CD4-positive, alpha-beta memory T cell (primary cell): ENCODE data around the gene CARD11. TPM values are rescaled to one million over a fixed set of nuclear protein-coding genes. Genes with fewer than 3 reads are reported as not detected.

Experiments used
- CTCF ChIA-PET: fragments of 350-600 bp; sonication (Branson Sonifier 250); formaldehyde crosslinking; loops from one replicate; lab custom pipeline; 2021; ENCODE audit warnings: inconsistent platforms; ENCODE audit not compliant: partially characterized antibody; lab: Charles Lee
- POLR2A ChIA-PET: fragments of 350-600 bp; sonication (Branson Sonifier 250); formaldehyde crosslinking; loops from one replicate; lab custom pipeline; 2021; ENCODE audit not compliant: partially characterized antibody; lab: Charles Lee
- DNase-seq, 5 donors: peaks; one replicate each; pipeline versions ENCODE4 v3.0.0 to v3.0.0-alpha.2; 2020 to 2022; ENCODE audit warnings: mixed read lengths in 1 of 5
- H3K27ac ChIP-seq: one replicate; pipeline ENCODE4 v1.7.0; 2013; ENCODE audit warnings: low read depth, low read length
- H3K27me3 ChIP-seq: 2 replicates; pipeline ENCODE4 v1.7.0; 2013; ENCODE audit warnings: mild to moderate bottlenecking, low read length, moderate library complexity; ENCODE audit not compliant: insufficient read depth
- H3K36me3 ChIP-seq: 2 replicates; pipeline ENCODE4 v1.7.0; 2013; ENCODE audit warnings: mild to moderate bottlenecking, low read length, moderate library complexity; ENCODE audit not compliant: insufficient read depth
- H3K4me1 ChIP-seq: 2 replicates; pipeline ENCODE4 v1.7.0; 2013; ENCODE audit warnings: mild to moderate bottlenecking, low read length, moderate library complexity; ENCODE audit not compliant: insufficient read depth
- H3K4me3 ChIP-seq, 2 donors: one replicate each; pipeline ENCODE4 v1.7.0; 2013; ENCODE audit warnings: low read length in 2 of 2, mild to moderate bottlenecking in 1 of 2
- H3K9me3 ChIP-seq, 2 donors: one replicate each; pipeline ENCODE4 v1.7.0; 2013; ENCODE audit warnings: low read length in 2 of 2, control low read depth in 1 of 2; ENCODE audit not compliant: control insufficient read depth in 1 of 2
- H3K27ac Mint-ChIP-seq, 7 donors: one replicate each; pipeline ENCODE4 v1.8.0; 2020 to 2021; ENCODE audit warnings: mixed read lengths in 7 of 7, mild to moderate bottlenecking in 6 of 7, inconsistent platforms in 3 of 7, moderate library complexity in 3 of 7
- H3K27me3 Mint-ChIP-seq, 2 donors: one replicate each; pipeline ENCODE4 v1.8.0; 2020 to 2021; ENCODE audit warnings: mixed read lengths in 2 of 2
- H3K36me3 Mint-ChIP-seq, 2 donors: one replicate each; pipeline ENCODE4 v1.8.0; 2020 to 2021; ENCODE audit warnings: mixed read lengths in 2 of 2, inconsistent platforms in 1 of 2, mild to moderate bottlenecking in 1 of 2
- H3K4me1 Mint-ChIP-seq, 4 donors: one replicate each; pipeline ENCODE4 v1.8.0; 2020 to 2021; ENCODE audit warnings: mixed read lengths in 4 of 4, mild to moderate bottlenecking in 1 of 4
- H3K4me3 Mint-ChIP-seq, 8 donors: one replicate each; pipeline ENCODE4 v1.8.0; 2020 to 2021; ENCODE audit warnings: mixed read lengths in 8 of 8, mild to moderate bottlenecking in 7 of 8, moderate library complexity in 6 of 8, inconsistent platforms in 3 of 8
- H3K9me3 Mint-ChIP-seq, 8 donors: one replicate each; pipeline ENCODE4 v1.8.0; 2020 to 2021; ENCODE audit warnings: mixed read lengths in 8 of 8, mild to moderate bottlenecking in 5 of 8, inconsistent platforms in 3 of 8, moderate library complexity in 1 of 8
- intact Hi-C: fragments of 100-400 bp; cut with micrococcal nuclease; formaldehyde crosslinking; loops from one replicate; pipeline ENCODE4 v1.15.1; 2023
- polyA plus RNA-seq, 2 donors: library from polyadenylated mRNA; unstranded; fragments of 300-500 nt; fragmentation: Illumina TruSeq; gene quantifications; one replicate each; pipeline ENCODE4 v1.2.3, GENCODE V29; 2021
- total RNA-seq, 2 experiments: library from RNA; stranded (reverse); gene quantifications; one replicate each; pipeline ENCODE4 v1.2.3, GENCODE V29; 2021

Gene CARD11
- total and polyA plus RNA-seq, 4 experiments from 2014 or later = 4.9 to 136 (median 85.3) TPM

DNA sequence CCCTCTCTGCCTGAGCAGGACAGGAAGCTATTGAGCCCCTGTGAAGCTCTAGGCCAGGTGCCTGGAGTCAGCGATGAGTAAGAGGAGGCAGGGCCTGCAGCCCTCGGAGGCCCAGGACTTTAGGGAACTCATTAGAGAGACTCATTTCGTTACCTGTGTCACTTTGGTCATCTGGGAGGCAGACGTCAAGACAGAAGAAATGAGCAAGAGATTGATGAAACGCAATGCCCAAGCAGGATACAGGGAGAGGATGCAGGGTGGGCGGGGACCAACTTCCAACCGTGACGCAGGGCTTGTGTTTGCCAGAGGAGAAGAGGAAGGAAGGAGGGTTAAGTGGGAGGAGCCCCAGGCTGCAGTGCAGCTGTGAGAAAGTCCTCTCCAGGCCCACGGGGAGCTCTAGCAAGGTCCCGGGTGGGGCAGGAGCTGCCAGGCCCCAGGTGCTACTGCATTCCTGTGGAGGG is 173.2 kb downstream of the CARD11 start:
- H3K9me3 Mint-ChIP-seq = no peaks in the 10 kb centered on the region
- H3K4me1 Mint-ChIP-seq = peaks cover 27 to 46% (median 36%) of the 10 kb centered on the region in 4 donors
- peak overlapping the region; percentile 66 to 86 (median 76) for H3K27ac Mint-ChIP-seq
- intact Hi-C loops = no loop called here
- peak overlapping the region; percentile 78 to 89 (median 86) for H3K4me3 Mint-ChIP-seq
- ChIA-PET POLR2A (interaction anchor here (1.0 to 1.7 kb wide), 3 partner anchors 8 to 224 kb away, joined by 3 to 6 read pairs (median 4); no protein-coding TSS in a partner anchor), CTCF (interaction anchor here (1.4 to 2.6 kb wide), 2 partner anchors 24 to 284 kb away, joined by 3 to 10 read pairs; no protein-coding TSS in a partner anchor)
- DNase-seq = peak; percentile 50 to 75 (median 57)
- peaks cover 0 to 2% of the 10 kb centered on the region in 2 donors for H3K36me3 Mint-ChIP-seq
- no peaks in the 10 kb centered on the region for H3K36me3 ChIP-seq
- peak overlapping the region; percentile 50 to 52 for H3K4me3 ChIP-seq
- no peaks in the 10 kb centered on the region for H3K27me3 Mint-ChIP-seq
- H3K4me1 ChIP-seq = peaks cover 36% of the 10 kb centered on the region
- H3K27ac ChIP-seq = peak overlapping the region; percentile 45
- no peaks in the 10 kb centered on the region for H3K27me3 ChIP-seq
- no peaks in the 10 kb centered on the region for H3K9me3 ChIP-seq

DNA sequence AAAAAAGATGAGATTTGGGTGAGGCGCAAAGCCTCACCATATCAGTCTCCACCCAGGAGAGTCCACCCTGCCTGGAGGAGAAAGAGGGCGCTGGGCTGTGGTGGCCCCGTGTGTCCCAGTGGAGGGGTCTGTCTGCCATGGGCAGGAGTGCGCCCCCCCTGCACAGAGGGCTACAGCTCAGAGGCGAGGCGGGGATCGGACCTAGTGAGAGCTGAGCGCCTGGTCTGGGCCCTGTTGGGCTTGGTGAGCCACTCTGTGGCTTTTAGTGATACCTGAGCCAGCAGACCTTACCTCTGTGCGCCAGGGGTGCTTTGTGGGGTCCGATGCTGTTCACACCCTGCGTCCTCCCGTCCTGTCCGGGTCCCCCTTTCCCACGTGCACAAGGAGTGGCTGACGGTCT is 173.7 kb downstream of the CARD11 start:
- Histone ChIP-seq H3K9me3 (no peaks in the 10 kb centered on the region), H3K4me3 (peak overlapping the region; percentile 50 to 52), H3K27me3 (no peaks in the 10 kb centered on the region), H3K27ac (peak overlapping the region; percentile 45), H3K4me1 (peaks cover 37% of the 10 kb centered on the region), H3K36me3 (no peaks in the 10 kb centered on the region)
- no peaks in the 10 kb centered on the region for H3K27me3 Mint-ChIP-seq
- ChIA-PET POLR2A (interaction anchor here (1.0 to 1.7 kb wide), 3 partner anchors 9 to 225 kb away, joined by 3 to 6 read pairs (median 4); no protein-coding TSS in a partner anchor), CTCF (interaction anchor here (1.4 to 2.6 kb wide), 2 partner anchors 24 to 285 kb away, joined by 3 to 10 read pairs; no protein-coding TSS in a partner anchor)
- peaks cover 29 to 47% (median 38%) of the 10 kb centered on the region in 4 donors for H3K4me1 Mint-ChIP-seq
- H3K9me3 Mint-ChIP-seq = no peaks in the 10 kb centered on the region
- peak overlapping the region; percentile 66 to 86 (median 76) for H3K27ac Mint-ChIP-seq
- intact Hi-C loops = loop anchor here (5.0 to 10.0 kb wide), 3 partner anchors 85 to 802 kb away; partner anchors contain the start of gene SDK1
- peak overlapping the region; percentile 78 to 89 (median 86) for H3K4me3 Mint-ChIP-seq
- DNase-seq = no peak
- H3K36me3 Mint-ChIP-seq = peaks cover 0 to 2% of the 10 kb centered on the region in 2 donors

DNA sequence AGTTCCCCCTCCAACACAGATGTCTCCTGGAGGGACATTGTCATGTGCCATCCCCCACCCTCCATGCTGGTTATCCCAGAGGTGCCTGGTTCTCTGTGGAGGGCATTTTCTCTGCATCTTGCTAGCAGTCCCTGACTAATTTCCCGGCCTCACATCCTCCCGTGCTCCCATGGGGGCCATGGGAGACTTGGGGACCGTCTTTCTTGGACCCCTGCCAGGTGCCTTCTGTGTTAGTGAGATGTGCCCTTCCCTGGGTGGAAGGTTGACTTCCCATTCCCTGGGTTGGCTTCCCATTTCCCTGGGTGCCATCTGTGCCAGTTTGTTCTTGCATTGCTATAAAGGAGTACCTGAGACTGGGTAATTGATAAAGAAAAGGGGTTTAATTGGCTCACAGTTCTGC is 177.1 kb downstream of the CARD11 start:
- H3K36me3 Mint-ChIP-seq = peaks cover 0 to 2% of the 10 kb centered on the region in 2 donors
- Histone ChIP-seq H3K9me3 (no peaks in the 10 kb centered on the region), H3K36me3 (no peaks in the 10 kb centered on the region), H3K27me3 (no peaks in the 10 kb centered on the region), H3K27ac (no peak overlapping the region), H3K4me3 (no peak overlapping the region), H3K4me1 (peaks cover 58% of the 10 kb centered on the region)
- POLR2A ChIA-PET = interaction anchor here (1.1 to 1.3 kb wide), 2 partner anchors 22 to 113 kb away, joined by 3 to 4 read pairs; no protein-coding TSS in a partner anchor
- H3K27me3 Mint-ChIP-seq = no peaks in the 10 kb centered on the region
- H3K4me3 Mint-ChIP-seq = no peak overlapping the region
- CTCF ChIA-PET = interaction anchor here (1.0 to 4.7 kb wide), 15 partner anchors 12 to 1030 kb away, joined by 3 to 49 read pairs (median 6); no protein-coding TSS in a partner anchor
- H3K9me3 Mint-ChIP-seq = peaks cover 0 to 3% (median 0%) of the 10 kb centered on the region in 8 donors
- peaks cover 35 to 57% (median 46%) of the 10 kb centered on the region in 4 donors for H3K4me1 Mint-ChIP-seq
- intact Hi-C loops = loop anchor here (5.0 to 10.0 kb wide), 3 partner anchors 88 to 806 kb away; partner anchors contain the start of gene SDK1
- H3K27ac Mint-ChIP-seq = peak overlapping the region in 3 of 7 donors; percentile 25 to 70 (median 35)
- DNase-seq = no peak

DNA sequence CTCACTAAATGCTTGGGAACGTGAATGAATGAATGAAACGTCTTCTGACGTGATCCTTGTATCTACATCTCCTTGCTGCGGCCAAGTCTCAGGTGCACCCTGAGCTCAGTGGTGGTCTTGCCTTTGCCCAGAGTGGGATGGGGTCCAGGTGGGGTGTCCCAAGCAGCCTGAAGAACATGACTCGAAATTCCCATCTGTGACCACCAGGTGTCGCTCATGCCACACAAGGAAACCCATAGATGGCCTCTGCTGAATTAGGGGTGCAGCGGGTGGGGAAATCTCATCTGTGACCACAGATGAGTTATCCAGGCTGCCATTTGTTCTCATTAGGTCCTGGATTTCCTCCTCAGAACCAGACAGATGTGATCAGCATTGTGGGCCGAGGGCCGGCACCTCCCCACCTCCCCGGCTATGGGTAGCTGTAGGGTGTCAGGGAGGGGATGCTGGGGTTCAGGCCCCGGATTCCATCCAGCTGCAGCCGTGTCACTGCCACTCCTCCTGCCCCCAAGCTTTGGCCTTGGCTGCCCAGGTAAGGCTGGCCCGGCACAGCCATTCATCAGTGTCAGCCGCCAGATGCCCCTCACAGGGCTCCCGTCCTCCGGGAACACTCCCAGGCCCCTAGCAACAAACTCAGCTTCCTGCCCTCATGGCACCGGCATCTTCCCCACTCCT is 178.5 kb downstream of the CARD11 start:
- DNase-seq = peak; percentile 61 to 71 (median 69)
- no peak overlapping the region for H3K4me3 ChIP-seq
- H3K4me1 Mint-ChIP-seq = peaks cover 26 to 43% (median 34%) of the 10 kb centered on the region in 4 donors
- CTCF ChIA-PET = interaction anchor here (0.6 to 4.7 kb wide), 37 partner anchors 11 to 1032 kb away, joined by 3 to 49 read pairs (median 4); no protein-coding TSS in a partner anchor
- intact Hi-C loops = loop anchor here (1.0 to 10.0 kb wide), 6 partner anchors 90 to 807 kb away; partner anchors contain the start of gene SDK1
- H3K4me3 Mint-ChIP-seq = peak overlapping the region in 7 of 8 donors; percentile 64 to 85 (median 75)
- H3K27me3 Mint-ChIP-seq = no peaks in the 10 kb centered on the region
- H3K9me3 ChIP-seq = no peaks in the 10 kb centered on the region
- peak overlapping the region; percentile 45 to 94 (median 78) for H3K27ac Mint-ChIP-seq
- H3K36me3 Mint-ChIP-seq = peaks cover 0 to 2% of the 10 kb centered on the region in 2 donors
- H3K9me3 Mint-ChIP-seq = peaks cover 0 to 3% (median 0%) of the 10 kb centered on the region in 8 donors
- H3K27ac ChIP-seq = no peak overlapping the region
- H3K27me3 ChIP-seq = no peaks in the 10 kb centered on the region
- POLR2A ChIA-PET = interaction anchor here (0.5 to 1.4 kb wide), 4 partner anchors 13 to 155 kb away, joined by 3 to 5 read pairs (median 3); no protein-coding TSS in a partner anchor
- H3K36me3 ChIP-seq = no peaks in the 10 kb centered on the region
- peaks cover 44% of the 10 kb centered on the region for H3K4me1 ChIP-seq

DNA sequence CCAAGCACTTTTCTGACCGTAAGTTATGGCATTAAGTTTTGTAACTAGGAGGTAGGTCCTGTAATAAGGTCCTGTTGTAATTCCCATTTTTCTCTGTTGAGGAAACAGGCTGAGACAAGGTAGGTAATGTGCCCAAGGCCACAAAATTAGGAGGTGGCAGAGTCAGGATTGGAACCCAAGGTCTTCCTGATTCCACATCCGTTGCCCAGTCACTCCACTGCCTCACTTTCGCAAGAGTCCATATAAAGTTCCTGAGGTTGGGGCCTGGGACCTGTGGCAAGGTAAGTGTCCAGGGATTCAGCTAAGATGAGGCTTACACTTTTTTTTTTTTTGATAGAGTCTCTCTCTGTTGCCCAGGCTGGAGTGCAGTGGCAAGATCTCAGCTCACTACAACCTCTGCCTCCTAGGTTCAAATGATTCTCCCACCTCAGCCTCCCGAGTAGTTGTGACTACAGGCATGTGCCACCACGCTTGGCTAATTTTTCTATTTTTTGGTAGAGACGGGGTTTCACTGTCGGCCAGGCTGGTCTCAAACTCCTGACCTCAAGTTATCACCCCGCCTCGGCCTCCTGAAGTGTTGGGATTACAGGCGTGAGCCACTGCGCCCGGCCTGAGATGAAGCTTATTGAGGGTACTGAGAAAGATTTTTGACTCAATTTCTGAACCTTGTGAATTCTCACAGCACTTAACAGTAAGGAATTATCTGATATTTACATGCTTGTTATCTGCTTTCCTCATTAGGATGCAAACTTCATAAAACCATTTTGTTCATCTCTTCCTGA is 179.3 kb downstream of the CARD11 start:
- H3K36me3 ChIP-seq = no peaks in the 10 kb centered on the region
- ChIA-PET POLR2A (interaction anchor here (1.0 to 1.1 kb wide), 2 partner anchors 105 to 154 kb away, joined by 3 read pairs; no protein-coding TSS in a partner anchor), CTCF (interaction anchor here (0.7 to 4.7 kb wide), 30 partner anchors 10 to 1033 kb away, joined by 3 to 49 read pairs (median 4); no protein-coding TSS in a partner anchor)
- Mint-ChIP-seq H3K4me1 (peaks cover 21 to 35% (median 31%) of the 10 kb centered on the region in 4 donors), H3K4me3 (peak overlapping the region; percentile 38 to 88 (median 80)), H3K36me3 (peaks cover 0 to 4% of the 10 kb centered on the region in 2 donors), H3K9me3 (peaks cover 0 to 3% (median 0%) of the 10 kb centered on the region in 8 donors), H3K27me3 (no peaks in the 10 kb centered on the region), H3K27ac (peak overlapping the region in 6 of 7 donors; percentile 56 to 97 (median 94))
- H3K4me3 ChIP-seq = peak overlapping the region in 1 of 2 donors; percentile 42
- no peaks in the 10 kb centered on the region for H3K9me3 ChIP-seq
- no peak overlapping the region for H3K27ac ChIP-seq
- no peaks in the 10 kb centered on the region for H3K27me3 ChIP-seq
- intact Hi-C loops = loop anchor here (5.0 to 10.0 kb wide), 3 partner anchors 90 to 440 kb away; partner anchors contain the start of gene SDK1
- DNase-seq = peak in 1 of 5 donors; percentile 17
- peaks cover 36% of the 10 kb centered on the region for H3K4me1 ChIP-seq

DNA sequence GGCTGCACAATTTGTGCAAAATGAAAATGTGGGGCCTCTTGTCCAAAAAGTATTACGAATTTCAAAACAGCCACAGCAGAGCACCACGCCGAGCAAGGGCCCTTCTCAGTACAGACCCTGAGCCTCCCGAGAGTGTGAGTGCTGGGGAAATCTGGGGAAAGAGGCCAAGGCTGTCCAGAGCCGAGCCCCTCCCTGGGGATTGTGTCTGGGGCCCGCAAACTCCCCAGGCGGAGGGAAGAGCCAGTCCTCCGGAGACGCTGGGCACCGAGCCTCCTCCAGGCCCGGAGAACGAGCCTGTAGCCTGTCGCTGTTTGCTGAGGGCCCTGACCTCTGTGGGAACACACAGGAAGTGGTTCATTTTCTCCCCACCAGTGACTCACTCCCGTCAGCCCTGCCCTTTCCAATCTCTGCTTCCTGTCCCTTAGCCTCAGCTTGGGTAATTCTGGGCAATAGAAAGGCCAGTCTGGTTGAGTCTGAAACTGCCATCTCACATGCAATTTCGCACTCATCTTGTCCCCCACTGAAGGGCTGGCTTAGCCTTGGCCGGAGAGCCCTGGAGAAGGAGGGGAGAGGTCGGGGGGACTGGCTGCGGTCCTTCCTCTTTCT is 180.1 kb downstream of the CARD11 start:
- H3K4me3 ChIP-seq = peak overlapping the region in 1 of 2 donors; percentile 42
- ChIA-PET POLR2A (no interaction called here), CTCF (interaction anchor here (0.7 to 4.7 kb wide), 10 partner anchors 18 to 809 kb away, joined by 3 to 49 read pairs (median 4); no protein-coding TSS in a partner anchor)

More for the DNA sequence above, 180.1 kb downstream of the CARD11 start:
- Mint-ChIP-seq H3K27me3 (no peaks in the 10 kb centered on the region), H3K27ac (peak overlapping the region; percentile 56 to 97 (median 94)), H3K4me3 (peak overlapping the region; percentile 64 to 88 (median 78)), H3K4me1 (peaks cover 15 to 28% (median 24%) of the 10 kb centered on the region in 4 donors), H3K9me3 (peaks cover 0 to 3% (median 0%) of the 10 kb centered on the region in 8 donors), H3K36me3 (peaks cover 0 to 4% of the 10 kb centered on the region in 2 donors)
- peak; percentile 57 to 79 (median 64) for DNase-seq
- no peaks in the 10 kb centered on the region for H3K36me3 ChIP-seq
- intact Hi-C loops = loop anchor here (5.0 to 10.0 kb wide), 3 partner anchors 91 to 441 kb away; partner anchors contain the start of gene SDK1
- H3K4me1 ChIP-seq = peaks cover 28% of the 10 kb centered on the region
- H3K9me3 ChIP-seq = no peaks in the 10 kb centered on the region
- H3K27me3 ChIP-seq = no peaks in the 10 kb centered on the region
- peak overlapping the region; percentile 54 for H3K27ac ChIP-seq
